Adrenal gland (tissue), 12 donors: ENCODE data around the gene SDK1. TPM values are rescaled to one million over a fixed set of nuclear protein-coding genes. Genes with fewer than 3 reads are reported as not detected.

Experiments
- DNase-seq, 7 donors: peaks; one replicate each; pipeline ENCODE4 v3.0.0-alpha.2; 2019 to 2020
- H3K27ac ChIP-seq, 5 donors: fragments of 200-600 bp; sonication (generic) in 4 of 5; 1 replicate in 3 of 5; 2 replicates in 2 of 5; pipeline versions ENCODE4 v1.5.1 to v1.8.0; 2016 to 2020; ENCODE audit warnings: mild to moderate bottlenecking in 1 of 5
- H3K27me3 ChIP-seq: fragments of 200-600 bp; 2 replicates; pipeline ENCODE4 v1.8.0; 2021
- H3K36me3 ChIP-seq, 2 donors: fragments of 200-600 bp; replicated peaks in 1 of 2; 1 replicate in 1 of 2; 2 replicates in 1 of 2; pipeline versions ENCODE4 v1.5.1 to v1.8.0; 2018 to 2022
- H3K4me1 ChIP-seq, 2 donors: fragments of 200-600 bp; replicated peaks in 1 of 2; 1 replicate in 1 of 2; 2 replicates in 1 of 2; pipeline versions ENCODE4 v1.5.1 to v1.8.0; 2018 to 2021
- H3K4me3 ChIP-seq, 4 donors: fragments of 200-600 bp; sonication (generic) in 3 of 4; one replicate each; pipeline ENCODE4 v1.5.1; 2016 to 2018
- H3K9me3 ChIP-seq, 3 donors: fragments of 200-600 bp; sonication (generic) in 1 of 3; replicated peaks in 1 of 3; 1 replicate in 2 of 3; 2 replicates in 1 of 3; pipeline versions ENCODE4 v1.5.1 to v1.8.0; 2016 to 2021
- CTCF ChIP-seq, 6 experiments: fragments of 450-650 bp in 4 of 6; fragments of 200-600 bp in 2 of 6; sonication (generic) in 1 of 6; IDR thresholded peaks; 1 replicate in 5 of 6; 2 replicates in 1 of 6; pipeline versions ENCODE4 v1.5.1 to v1.8.0; 2016 to 2021; ENCODE audit warnings: antibody characterized with exemption in 6 of 6, mild to moderate bottlenecking in 2 of 6, moderate library complexity in 1 of 6
- POLR2A ChIP-seq, 2 donors: fragments of 450-650 bp; IDR thresholded peaks; one replicate each; pipeline ENCODE4 v1.6.1; 2017; ENCODE audit warnings: antibody characterized with exemption in 2 of 2, mild to moderate bottlenecking in 2 of 2, moderate library complexity in 1 of 2
- WGBS, 4 donors: extraction: QIAGEN DNeasy Blood & Tissue Kit in 2 of 4; methylation state at CpG; one replicate each; pipeline versions ENCODE4 v1.1.5 to v1.1.7; 2013 to 2017; 5-methylcytosine and 5-hydroxymethylcytosine counted together
- intact Hi-C, 2 donors: fragments of 100-400 bp; cut with DNase I; formaldehyde crosslinking; loops; one replicate each; pipeline versions ENCODE4 v1.14.1 to v1.15.0; 2022 to 2023
- polyA plus RNA-seq, 3 donors: library from polyadenylated mRNA; stranded (reverse); fragments of 200-250 nt in 2 of 3; fragments of 350-450 nt in 1 of 3; fragmentation: Illumina TruSeq in 1 of 3; extraction: RNeasy Lipid Tissue Mini Kit (QIAGEN cat#74804) in 1 of 3; gene quantifications; one replicate each; pipeline ENCODE4 v1.2.3, GENCODE V29; 2013 to 2014
- total RNA-seq, 9 donors: library from RNA; depleted of rRNA in 4 of 9; stranded (reverse); fragments of >200 nt in 4 of 9; fragments of 120-200 nt in 1 of 9; fragmentation: NEBNext Ultra II Directional in 1 of 9; extraction: Animal tissue kit (Norgen Biotek cat#: 25700) in 1 of 9; gene quantifications; one replicate each; pipeline versions ENCODE4 v1.1.0 to v1.2.4, GENCODE V29; 2013 to 2023
- donor health status: healthy with polysubstance abuse.
- donor health status: Bipolar disorder and iron deficiency.
- donor health status: DM: yes; HTN: yes; CAD: no.
- donor health status: DM: no; HTN: no; CAD: no.
- donor health status: DM: no; HTN: no; CAD: no.
- donor health status: DM: yes; HTN: yes; CAD: no.

SDK1 gene
- total and polyA plus RNA-seq, 12 donors = 0.50 to 3.6 (median 1.5) TPM

DNA sequence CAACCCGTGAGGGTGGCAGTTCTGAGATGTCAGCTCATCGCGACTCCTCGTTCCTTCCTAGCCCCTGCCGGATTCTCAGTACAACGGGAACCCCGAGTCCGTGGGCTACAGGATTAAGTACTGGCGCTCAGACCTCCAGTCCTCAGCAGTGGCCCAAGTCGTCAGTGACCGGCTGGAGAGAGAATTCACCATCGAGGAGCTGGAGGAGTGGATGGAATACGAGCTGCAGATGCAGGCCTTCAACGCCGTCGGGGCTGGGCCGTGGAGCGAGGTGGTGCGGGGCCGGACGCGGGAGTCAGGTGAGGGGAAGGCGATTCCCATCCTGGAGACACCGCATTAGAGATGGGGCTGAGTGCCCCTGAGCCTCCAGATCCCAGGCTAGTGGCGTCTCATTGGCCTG, 812.9 kb downstream of the SDK1 start:
- no peaks in the 10 kb centered on the region for H3K27me3 ChIP-seq
- intact Hi-C loops = no loop called here
- WGBS, 4 donors = 93 to 96% (median 93%) methylated on average over 24 to 25 of the region's 25 CpGs
- no peak overlapping the region for H3K27ac ChIP-seq
- no peaks in the 10 kb centered on the region for H3K36me3 ChIP-seq
- H3K4me1 ChIP-seq = no peaks in the 10 kb centered on the region
- DNase-seq = no peak
- no peaks in the 10 kb centered on the region for H3K9me3 ChIP-seq
- no peak for TF ChIP-seq POLR2A (IDR thresholded peaks at IDR 0.05)
- TF ChIP-seq CTCF (IDR thresholded peaks at IDR 0.05) = no peak
- no peak overlapping the region for H3K4me3 ChIP-seq

DNA sequence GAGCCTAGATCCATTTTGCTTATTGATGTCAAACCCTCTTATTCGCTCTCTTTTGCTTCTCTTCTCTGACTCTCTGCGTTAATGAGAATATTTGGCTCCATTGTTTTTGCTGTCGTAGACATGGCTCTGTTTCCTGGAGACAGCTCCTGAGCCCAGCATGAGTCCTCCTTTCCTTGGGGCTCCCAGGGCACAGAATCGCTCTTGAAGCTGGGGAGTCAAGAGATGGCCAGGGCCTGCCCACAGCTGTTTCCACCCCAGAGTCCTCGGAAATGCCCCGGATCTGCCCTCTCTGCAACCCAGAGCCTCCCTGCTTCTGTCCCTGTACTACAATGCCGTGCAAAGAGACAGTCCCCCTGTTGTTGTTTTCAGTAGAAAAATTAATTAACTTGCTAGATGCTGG, 814.4 kb downstream of the SDK1 start:
- intact Hi-C loops = no loop called here
- Histone ChIP-seq H3K9me3 (no peaks in the 10 kb centered on the region), H3K4me3 (no peak overlapping the region), H3K27ac (no peak overlapping the region), H3K4me1 (no peaks in the 10 kb centered on the region), H3K36me3 (no peaks in the 10 kb centered on the region), H3K27me3 (no peaks in the 10 kb centered on the region)
- TF ChIP-seq CTCF (IDR thresholded peaks at IDR 0.05) (no peak), POLR2A (IDR thresholded peaks at IDR 0.05) (no peak)
- 66 to 87% (median 76%) methylated on average over 7 of the region's 7 CpGs for WGBS, 4 donors
- no peak for DNase-seq

DNA sequence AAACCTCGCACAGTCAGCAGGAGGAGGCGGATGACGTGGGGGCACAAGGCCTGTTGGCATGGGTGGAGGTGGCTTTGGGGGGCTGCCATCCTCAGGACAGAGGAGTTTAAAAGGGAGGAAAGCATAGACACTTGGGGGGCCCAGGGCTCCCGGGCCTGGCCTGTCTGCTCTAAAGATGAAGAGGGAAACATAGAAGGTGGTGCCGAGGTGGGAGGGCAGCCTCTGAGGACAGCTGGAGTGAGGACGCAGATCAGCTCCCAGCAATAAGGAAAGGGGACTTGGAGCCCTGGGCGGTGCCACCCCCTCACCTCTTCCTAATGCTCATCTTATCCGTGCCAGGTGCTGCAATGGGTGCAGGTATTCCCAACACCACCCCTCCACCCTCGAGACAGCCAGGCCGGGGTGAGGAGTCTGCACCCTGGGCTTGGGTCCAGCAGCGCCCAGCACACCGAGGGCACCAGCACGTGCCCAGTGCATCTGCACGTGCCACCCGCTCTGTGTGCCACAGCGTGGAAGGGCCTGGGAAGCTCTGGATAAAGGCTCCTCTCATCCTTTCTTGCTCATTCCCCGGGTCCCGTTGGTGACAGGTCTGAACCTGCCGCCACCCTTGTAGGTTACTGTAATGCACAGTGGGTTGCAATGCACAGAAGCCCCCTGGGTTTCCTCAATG, 815.0 kb downstream of the SDK1 start:
- TF ChIP-seq CTCF (IDR thresholded peaks at IDR 0.05) = no peak
- intact Hi-C loops = no loop called here
- WGBS, 4 donors = 90 to 92% (median 91%) methylated on average over 9 to 19 of the region's 19 CpGs
- Histone ChIP-seq H3K9me3 (peaks cover 0 to 2% (median 0%) of the 10 kb centered on the region in 3 donors), H3K4me3 (no peak overlapping the region), H3K27me3 (no peaks in the 10 kb centered on the region), H3K27ac (no peak overlapping the region), H3K4me1 (no peaks in the 10 kb centered on the region), H3K36me3 (no peaks in the 10 kb centered on the region)
- DNase-seq = no peak

DNA sequence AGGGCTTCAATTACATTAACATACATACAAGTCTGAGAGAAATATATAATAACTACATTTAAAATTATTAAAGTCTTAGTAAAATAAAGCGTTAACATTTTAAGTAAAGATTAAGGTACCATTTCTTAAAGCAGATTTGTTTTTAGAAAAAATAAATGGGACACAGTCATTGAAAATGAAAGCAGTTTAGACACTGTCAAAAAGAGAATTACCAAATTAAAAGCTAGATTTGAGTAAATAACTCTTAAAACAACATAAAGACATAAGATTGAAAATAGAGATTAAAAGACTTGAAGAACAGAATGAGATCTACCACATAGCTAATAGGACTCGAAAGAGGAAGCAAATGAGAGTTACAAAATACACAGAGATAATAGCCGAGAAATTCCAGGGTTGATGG, 818.8 kb downstream of the SDK1 start:
- intact Hi-C loops = no loop called here
- no peak for DNase-seq
- no peak overlapping the region for H3K27ac ChIP-seq
- WGBS, 4 donors = 80 to 88% (median 86%) methylated on average over 3 of the region's 3 CpGs
- H3K9me3 ChIP-seq = peaks cover 0 to 4% (median 0%) of the 10 kb centered on the region in 3 donors
- no peak for TF ChIP-seq POLR2A (IDR thresholded peaks at IDR 0.05)
- TF ChIP-seq CTCF (IDR thresholded peaks at IDR 0.05) = no peak
- no peaks in the 10 kb centered on the region for H3K36me3 ChIP-seq
- H3K4me3 ChIP-seq = no peak overlapping the region
- no peaks in the 10 kb centered on the region for H3K4me1 ChIP-seq
- H3K27me3 ChIP-seq = no peaks in the 10 kb centered on the region
